BE2C (cell line): ENCODE results near the gene PLEKHB2.
"Not testable (repeated sequence)": the region's sequence is repeated elsewhere in the genome, so short reads cannot be mapped to it uniquely, and the experiment has no call there.

Experiments used
- DNase-seq: peaks from one replicate; pipeline ENCODE4 v3.0.0-alpha.2; 2020
- H3K27me3 ChIP-seq: fragments of 250-450 bp; sonication (Bioruptor Pico); 2 replicates; pipeline ENCODE4 v1.5.1; 2020; ENCODE audit warnings: mild to moderate bottlenecking
- H3K36me3 ChIP-seq: fragments of 250-450 bp; sonication (Bioruptor Pico); 2 replicates; pipeline ENCODE4 v1.5.1; 2020; ENCODE audit warnings: mild to moderate bottlenecking
- H3K4me1 ChIP-seq: fragments of 250-450 bp; sonication (Bioruptor Pico); 2 replicates; pipeline ENCODE4 v1.5.1; 2020
- H3K4me3 ChIP-seq: 2 replicates; pipeline ENCODE4 v1.5.1; 2011; ENCODE audit warnings: low read depth, low read length
- H3K9me3 ChIP-seq: fragments of 250-450 bp; sonication (Bioruptor Pico); 2 replicates; pipeline ENCODE4 v1.5.1; 2020
- TF ChIP-seq, protein P1 (sequence below): IDR thresholded peaks from 2 replicates; pipeline ENCODE4 v1.5.1; 2012; ENCODE audit warnings: mild to moderate bottlenecking, low read depth, low read length

PLEKHB2 gene

DNA sequence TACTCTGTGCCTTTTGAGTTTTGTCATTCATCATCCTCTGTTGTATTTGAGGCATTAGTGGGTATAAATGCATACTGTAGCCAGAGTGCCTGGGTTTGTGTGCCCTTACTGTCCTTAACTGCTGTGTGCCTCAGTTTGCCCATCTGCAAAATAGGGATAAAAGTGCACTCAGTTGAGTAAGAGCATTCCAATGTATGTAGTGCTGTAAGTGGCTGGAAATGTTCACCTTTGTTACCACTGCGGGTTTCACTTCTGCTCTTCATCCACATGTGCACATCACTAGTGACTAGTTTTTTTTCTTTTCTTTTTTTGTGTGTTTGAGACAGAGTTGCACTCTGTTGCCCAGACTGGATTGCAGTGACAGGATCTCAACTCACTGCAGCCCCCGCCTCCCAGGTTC, 39.9 kb downstream of the PLEKHB2 start:
- Histone ChIP-seq H3K36me3 (no peaks in the 10 kb centered on the region), H3K27me3 (no peaks in the 10 kb centered on the region), H3K4me3 (no peak overlapping the region), H3K9me3 (no peaks in the 10 kb centered on the region), H3K4me1 (no peaks in the 10 kb centered on the region)
- TF ChIP-seq, protein P1, sequence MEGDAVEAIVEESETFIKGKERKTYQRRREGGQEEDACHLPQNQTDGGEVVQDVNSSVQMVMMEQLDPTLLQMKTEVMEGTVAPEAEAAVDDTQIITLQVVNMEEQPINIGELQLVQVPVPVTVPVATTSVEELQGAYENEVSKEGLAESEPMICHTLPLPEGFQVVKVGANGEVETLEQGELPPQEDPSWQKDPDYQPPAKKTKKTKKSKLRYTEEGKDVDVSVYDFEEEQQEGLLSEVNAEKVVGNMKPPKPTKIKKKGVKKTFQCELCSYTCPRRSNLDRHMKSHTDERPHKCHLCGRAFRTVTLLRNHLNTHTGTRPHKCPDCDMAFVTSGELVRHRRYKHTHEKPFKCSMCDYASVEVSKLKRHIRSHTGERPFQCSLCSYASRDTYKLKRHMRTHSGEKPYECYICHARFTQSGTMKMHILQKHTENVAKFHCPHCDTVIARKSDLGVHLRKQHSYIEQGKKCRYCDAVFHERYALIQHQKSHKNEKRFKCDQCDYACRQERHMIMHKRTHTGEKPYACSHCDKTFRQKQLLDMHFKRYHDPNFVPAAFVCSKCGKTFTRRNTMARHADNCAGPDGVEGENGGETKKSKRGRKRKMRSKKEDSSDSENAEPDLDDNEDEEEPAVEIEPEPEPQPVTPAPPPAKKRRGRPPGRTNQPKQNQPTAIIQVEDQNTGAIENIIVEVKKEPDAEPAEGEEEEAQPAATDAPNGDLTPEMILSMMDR = no peak
- DNase-seq = no peak

DNA sequence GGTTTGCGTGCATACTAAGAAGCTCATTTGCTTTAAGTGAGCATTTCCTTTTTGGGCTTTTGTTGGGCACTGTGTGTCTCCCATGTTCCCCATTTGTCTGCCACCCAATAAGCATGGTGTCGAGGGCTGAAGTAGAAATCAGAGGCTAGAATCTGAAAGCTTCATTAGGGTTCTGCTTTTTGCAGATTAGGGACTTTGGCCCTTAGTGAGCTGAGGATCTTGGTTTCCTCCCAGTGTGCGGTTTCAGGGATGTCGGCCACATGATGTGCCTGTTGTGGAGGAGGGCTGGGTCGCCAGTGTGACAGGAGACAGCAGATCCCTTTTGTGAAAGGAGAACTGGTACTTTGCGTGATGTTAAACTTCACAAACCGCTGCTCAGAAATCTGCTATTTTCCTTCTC, 41.1 kb downstream of the PLEKHB2 start:
- Histone ChIP-seq H3K9me3 (no peaks in the 10 kb centered on the region), H3K4me3 (no peak overlapping the region), H3K27me3 (no peaks in the 10 kb centered on the region), H3K4me1 (no peaks in the 10 kb centered on the region), H3K36me3 (no peaks in the 10 kb centered on the region)
- TF ChIP-seq, protein P1 = no peak
- no peak for DNase-seq

DNA sequence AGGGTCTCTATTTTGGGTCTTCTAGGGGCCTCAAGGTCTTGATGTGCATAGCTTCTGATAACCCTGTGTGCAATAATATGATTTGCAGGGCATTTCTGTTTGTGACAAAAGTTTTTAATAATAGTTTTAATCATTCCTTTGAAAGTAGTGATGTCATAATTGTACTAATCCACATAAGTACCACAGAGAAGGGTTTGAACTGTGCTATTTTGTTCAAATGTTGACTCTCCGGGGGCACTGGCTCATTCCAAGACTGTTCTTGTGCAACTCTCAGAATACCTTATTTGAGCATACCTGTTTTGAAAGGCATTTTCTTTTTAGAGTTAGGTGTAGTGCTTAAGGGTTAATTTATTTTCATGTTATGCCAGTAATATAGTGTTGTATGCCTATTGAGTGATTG, 41.6 kb downstream of the PLEKHB2 start:
- H3K9me3 ChIP-seq = no peaks in the 10 kb centered on the region
- DNase-seq = no peak
- H3K4me3 ChIP-seq = no peak overlapping the region
- no peaks in the 10 kb centered on the region for H3K36me3 ChIP-seq
- TF ChIP-seq, protein P1 = no peak
- no peaks in the 10 kb centered on the region for H3K27me3 ChIP-seq
- no peaks in the 10 kb centered on the region for H3K4me1 ChIP-seq

DNA sequence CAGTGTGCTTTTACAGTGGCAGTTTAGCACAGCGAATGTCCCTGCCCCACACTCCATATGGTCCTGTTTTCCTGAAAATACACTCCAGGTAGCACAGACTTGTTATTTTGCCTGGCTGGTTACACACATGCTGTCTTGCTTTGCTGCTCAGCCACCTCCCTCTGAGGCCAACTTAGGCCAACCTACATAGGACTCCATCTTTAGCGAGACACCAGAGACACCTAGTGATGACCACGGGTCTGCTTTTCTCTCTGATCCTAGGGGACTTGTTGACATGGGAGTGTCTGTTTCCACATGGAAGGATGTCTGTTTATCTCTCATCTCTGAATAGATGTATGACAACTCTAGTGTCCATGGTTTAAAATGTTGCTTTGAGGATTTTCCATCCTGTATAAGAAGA, 43.3 kb downstream of the PLEKHB2 start:
- no peak overlapping the region for H3K4me3 ChIP-seq
- no peaks in the 10 kb centered on the region for H3K36me3 ChIP-seq
- H3K4me1 ChIP-seq = no peaks in the 10 kb centered on the region
- H3K9me3 ChIP-seq = no peaks in the 10 kb centered on the region
- peak; percentile 52 for DNase-seq
- TF ChIP-seq, protein P1 = peak; percentile 41
- no peaks in the 10 kb centered on the region for H3K27me3 ChIP-seq

DNA sequence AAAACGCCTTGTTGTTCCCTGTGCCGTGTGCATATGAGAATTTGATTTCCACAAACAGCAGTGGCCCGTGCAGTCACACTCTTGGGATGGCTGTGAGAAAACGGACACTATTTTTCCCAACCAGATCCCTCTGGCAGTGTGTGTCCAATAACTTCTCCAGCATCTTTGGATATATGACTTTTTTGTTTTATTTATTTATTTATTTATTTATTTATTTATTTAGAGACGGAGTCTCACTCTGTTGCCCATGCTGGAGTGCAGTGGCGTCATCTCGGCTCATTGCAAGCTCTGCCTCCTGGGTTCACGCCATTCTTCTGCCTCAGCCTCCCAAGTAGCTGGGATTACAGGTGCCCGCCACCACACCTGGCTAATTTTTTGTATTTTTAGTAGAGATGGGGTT, 45.0 kb downstream of the PLEKHB2 start:
- not testable (repeated sequence) for H3K27me3 ChIP-seq, H3K9me3 ChIP-seq, H3K36me3 ChIP-seq, DNase-seq, H3K4me3 ChIP-seq, H3K4me1 ChIP-seq

DNA sequence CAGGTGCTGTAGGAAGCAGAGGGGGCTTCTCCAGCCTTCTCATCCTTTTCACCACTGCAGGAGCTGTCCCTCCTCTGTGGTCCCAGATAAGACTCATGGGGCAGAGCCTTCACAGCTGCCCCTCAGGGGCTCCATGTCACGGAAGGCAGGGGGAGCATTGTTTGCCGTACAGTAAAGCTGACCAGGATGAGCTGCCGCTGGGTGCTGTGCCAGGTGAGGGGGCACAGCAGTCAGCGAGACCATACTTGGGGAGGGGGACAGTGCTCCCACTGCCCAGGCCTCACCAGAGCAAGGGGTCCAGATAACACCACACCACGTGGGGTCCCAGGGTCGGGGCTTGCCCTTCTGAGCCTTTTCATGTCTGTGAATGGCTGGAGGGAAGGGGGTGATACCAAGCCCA, 46.3 kb downstream of the PLEKHB2 start:
- no peaks in the 10 kb centered on the region for H3K36me3 ChIP-seq
- no peak overlapping the region for H3K4me3 ChIP-seq
- no peaks in the 10 kb centered on the region for H3K9me3 ChIP-seq
- TF ChIP-seq, protein P1 = no peak
- H3K27me3 ChIP-seq = no peaks in the 10 kb centered on the region
- no peaks in the 10 kb centered on the region for H3K4me1 ChIP-seq
- no peak for DNase-seq

DNA sequence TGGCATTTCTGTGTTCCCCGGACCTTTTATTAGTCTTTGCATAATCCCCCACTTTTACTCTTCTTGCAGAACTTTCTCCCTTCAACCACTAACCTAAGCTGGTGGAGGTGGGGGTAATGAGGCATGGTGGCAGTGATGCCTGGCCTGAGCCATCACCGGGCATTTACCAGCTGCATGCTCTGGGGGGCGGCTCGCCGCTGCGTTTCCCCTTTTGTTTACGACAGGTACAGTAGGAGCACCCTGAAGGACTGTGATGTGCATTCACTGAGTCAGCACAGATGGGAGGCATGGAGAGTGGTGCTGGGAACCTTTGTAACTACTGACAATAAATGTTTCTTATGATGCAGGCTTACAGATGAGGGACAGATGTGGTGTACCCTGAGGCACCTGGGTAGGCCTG, 46.9 kb downstream of the PLEKHB2 start:
- TF ChIP-seq, protein P1 = no peak
- Histone ChIP-seq H3K4me3 (no peak overlapping the region), H3K27me3 (no peaks in the 10 kb centered on the region), H3K9me3 (no peaks in the 10 kb centered on the region), H3K36me3 (no peaks in the 10 kb centered on the region), H3K4me1 (no peaks in the 10 kb centered on the region)
- no peak for DNase-seq
